ENCODE data around the gene WFS1. TPM values are rescaled to one million over a fixed set of nuclear protein-coding genes. Genes with fewer than 3 reads are reported as not detected.

The WFS1 gene, protein sequence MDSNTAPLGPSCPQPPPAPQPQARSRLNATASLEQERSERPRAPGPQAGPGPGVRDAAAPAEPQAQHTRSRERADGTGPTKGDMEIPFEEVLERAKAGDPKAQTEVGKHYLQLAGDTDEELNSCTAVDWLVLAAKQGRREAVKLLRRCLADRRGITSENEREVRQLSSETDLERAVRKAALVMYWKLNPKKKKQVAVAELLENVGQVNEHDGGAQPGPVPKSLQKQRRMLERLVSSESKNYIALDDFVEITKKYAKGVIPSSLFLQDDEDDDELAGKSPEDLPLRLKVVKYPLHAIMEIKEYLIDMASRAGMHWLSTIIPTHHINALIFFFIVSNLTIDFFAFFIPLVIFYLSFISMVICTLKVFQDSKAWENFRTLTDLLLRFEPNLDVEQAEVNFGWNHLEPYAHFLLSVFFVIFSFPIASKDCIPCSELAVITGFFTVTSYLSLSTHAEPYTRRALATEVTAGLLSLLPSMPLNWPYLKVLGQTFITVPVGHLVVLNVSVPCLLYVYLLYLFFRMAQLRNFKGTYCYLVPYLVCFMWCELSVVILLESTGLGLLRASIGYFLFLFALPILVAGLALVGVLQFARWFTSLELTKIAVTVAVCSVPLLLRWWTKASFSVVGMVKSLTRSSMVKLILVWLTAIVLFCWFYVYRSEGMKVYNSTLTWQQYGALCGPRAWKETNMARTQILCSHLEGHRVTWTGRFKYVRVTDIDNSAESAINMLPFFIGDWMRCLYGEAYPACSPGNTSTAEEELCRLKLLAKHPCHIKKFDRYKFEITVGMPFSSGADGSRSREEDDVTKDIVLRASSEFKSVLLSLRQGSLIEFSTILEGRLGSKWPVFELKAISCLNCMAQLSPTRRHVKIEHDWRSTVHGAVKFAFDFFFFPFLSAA
- 23.5 and 30.5 TPM in 2 replicates for total RNA-seq

DNA sequence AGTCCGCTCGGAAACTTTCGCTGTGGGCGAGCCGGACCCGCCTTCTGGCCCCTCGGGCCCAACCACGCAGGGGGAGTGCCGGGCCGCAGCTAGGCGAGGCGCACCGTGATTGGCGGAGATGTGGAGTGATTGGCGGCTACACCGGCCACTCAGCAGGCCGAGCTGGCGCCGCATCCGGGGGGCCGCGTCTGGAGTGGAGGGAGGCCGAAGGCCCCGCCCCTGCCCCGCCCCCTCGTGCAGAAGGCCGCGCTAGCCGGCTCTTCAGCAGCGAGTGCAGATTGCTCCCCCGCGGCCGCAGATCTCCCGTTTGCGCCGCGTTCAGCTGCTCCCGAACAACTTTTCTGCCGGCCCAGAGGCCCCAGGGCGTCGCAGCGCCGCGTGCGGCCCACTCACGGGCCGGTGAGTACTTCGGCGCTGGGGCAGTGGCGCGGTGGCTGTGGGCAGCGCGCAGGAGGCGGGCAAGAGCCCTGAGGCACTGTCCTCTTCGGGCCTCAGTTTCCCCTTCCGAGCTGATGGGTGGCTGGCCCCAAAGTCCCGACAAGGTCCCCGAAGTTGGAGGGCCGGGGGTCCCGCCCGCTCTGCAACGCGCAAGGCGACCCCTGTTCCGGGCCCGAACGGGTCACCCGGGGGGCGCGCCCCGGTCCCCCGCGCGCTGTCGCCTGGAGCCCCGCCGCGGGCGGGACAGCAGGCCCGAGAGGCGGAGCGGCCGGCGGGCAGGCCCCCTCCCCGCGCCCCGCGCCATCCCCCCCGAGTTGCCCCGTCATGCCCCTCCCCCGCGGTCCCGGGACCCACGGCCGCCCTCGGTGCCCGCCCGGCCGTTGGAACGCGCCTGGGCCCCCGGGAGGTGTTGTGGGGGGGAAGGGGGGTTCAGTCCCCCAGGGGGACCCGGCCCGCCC is at the start of gene WFS1:
Gene WFS1 (plus strand): TSS at position 235 of the 896 bp plus-strand sequence. CDS start 7,606 bp downstream, outside the sequence.

Other genes with a start within 250 kb of the WFS1 start
- not detected in 2 replicates for gene JAKMIP1, start 69.3 kb upstream of the WFS1 start, total RNA-seq
- gene PPP2R2C, start 202.8 kb downstream of the WFS1 start, total RNA-seq, result 0.24 TPM in 1 of 2 replicates, not detected in the other

Data from hair follicle dermal papilla cell (primary cell).